Measurements from ENCODE around the gene MAML2. TPM values are rescaled to one million over a fixed set of nuclear protein-coding genes. Genes with fewer than 3 reads are reported as not detected.

Gene MAML2
- total and polyA plus RNA-seq, 2 of the 8 experiments (the other 6 are each of a cell fraction or from before 2014, with no cell fraction given): 3.8 to 6.6 TPM

- TF ChIP-seq SIN3A (conservative IDR thresholded peaks at IDR 0.05 in 1 of 2, IDR thresholded peaks at IDR 0.05 in 1 of 2; ENCODE audit: low read depth in 1 of 2, low read length in 2 of 2) (no peak), CTBP2 (IDR thresholded peaks at IDR 0.05; ENCODE audit: borderline replicate concordance, insufficient read depth, insufficient read length, low read length) (no peak)
These were observed 10.7 kb downstream of the MAML2 start (continued) for GRCh38 chr11:96332126-96332771.
